Hepatic stellate cell (primary cell): Measurements from ENCODE around the gene UVSSA.
"Not testable (repeated sequence)": the region's sequence is repeated elsewhere in the genome, so short reads cannot be mapped to it uniquely, and the experiment has no call there.

Experiments
- DNase-seq: peaks from one replicate; pipeline ENCODE4 v3.0.0; 2011; ENCODE audit warnings: low spot score

The UVSSA gene

GRCh38 chr4:1364748-1365147 is 17.7 kb downstream of the UVSSA start:
- no peak for DNase-seq

- no peak for DNase-seq
Measured at GRCh38 chr4:1365271-1366178, 18.5 kb downstream of the UVSSA start.

GRCh38 chr4:1366371-1367229 is 19.6 kb downstream of the UVSSA start:
- DNase-seq: no peak

GRCh38 chr4:1367230-1367935 is 20.4 kb downstream of the UVSSA start:
- no peak for DNase-seq

- no peak for DNase-seq
Measured at GRCh38 chr4:1367936-1368289, 20.9 kb downstream of the UVSSA start.

- no peak for DNase-seq
Measured at GRCh38 chr4:1368421-1369090, 21.5 kb downstream of the UVSSA start.

- DNase-seq: no peak
Measured at GRCh38 chr4:1369091-1369450, 22.1 kb downstream of the UVSSA start.

- no peak for DNase-seq
Measured at GRCh38 chr4:1369479-1370079, 22.6 kb downstream of the UVSSA start.

GRCh38 chr4:1370321-1371124 is 23.5 kb downstream of the UVSSA start:
- no peak for DNase-seq

GRCh38 chr4:1371176-1372165 is 24.5 kb downstream of the UVSSA start:
- no peak for DNase-seq

- not testable (repeated sequence) for DNase-seq
Measured at GRCh38 chr4:1372576-1372975, 25.6 kb downstream of the UVSSA start.

- DNase-seq: no peak
Measured at GRCh38 chr4:1373892-1374705, 27.1 kb downstream of the UVSSA start.

GRCh38 chr4:1374706-1375045 is 27.7 kb downstream of the UVSSA start:
- no peak for DNase-seq

- DNase-seq: no peak
Measured at GRCh38 chr4:1375051-1375721, 28.2 kb downstream of the UVSSA start.

- DNase-seq: no peak
Measured at GRCh38 chr4:1375761-1376322, 28.8 kb downstream of the UVSSA start.

- no peak for DNase-seq
Measured at GRCh38 chr4:1376391-1376840, 29.4 kb downstream of the UVSSA start.

GRCh38 chr4:1376841-1377605 is 30.0 kb downstream of the UVSSA start:
- DNase-seq: no peak
